AG04450 (cell line): Measurements from ENCODE around the gene SCAP. TPM values are rescaled to one million over a fixed set of nuclear protein-coding genes. Genes with fewer than 3 reads are reported as not detected.
A peak's percentile ranks its signal among the peaks of the same experiment; 100 is the strongest.

Source experiments
- CTCF ChIA-PET: fragments of 300-600, 350-600 bp; formaldehyde crosslinking; extraction: SDS; loops from one replicate; lab custom pipeline; 2022; ENCODE audit warnings: antibody characterized with exemption, inconsistent platforms; lab: Charles Lee
- POLR2A ChIA-PET: fragments of 350-600 bp; formaldehyde crosslinking; extraction: SDS; loops from one replicate; lab custom pipeline; 2021; ENCODE audit warnings: antibody characterized with exemption, inconsistent platforms; lab: Yijun Ruan, JAX
- DNase-seq: peaks from one replicate; pipeline ENCODE4 v3.0.0-alpha.2; 2011; ENCODE audit warnings: low read depth, low spot score
- H3K27ac ChIP-seq: one replicate; pipeline ENCODE4 v1.5.1; 2012; ENCODE audit warnings: low read depth, low read length, control low read depth
- H3K27me3 ChIP-seq: one replicate; pipeline ENCODE4 v1.6.0; 2012; ENCODE audit warnings: low read length; ENCODE audit not compliant: control insufficient read depth, insufficient read depth
- H3K4me3 ChIP-seq: 2 replicates; pipeline ENCODE4 v1.5.1; 2011; ENCODE audit warnings: mild to moderate bottlenecking, low read depth, low read length, control low read depth
- H3K9me3 ChIP-seq: 2 replicates; pipeline ENCODE4 v1.5.1; 2012; ENCODE audit warnings: low read length; ENCODE audit not compliant: control insufficient read depth, insufficient read depth
- polyA plus RNA-seq: library from polyadenylated mRNA; depleted of rRNA; stranded (reverse); fragments of >200 nt; gene quantifications from 2 replicates; pipeline ENCODE4 v1.2.3, GENCODE V29; 2011
- TF ChIP-seq, protein P1 (sequence below): IDR thresholded peaks from 2 replicates; pipeline ENCODE4 v1.5.1; 2011; ENCODE audit warnings: low read depth, low read length, control low read depth, inconsistent platforms

SCAP gene
- polyA plus RNA-seq, 1 experiment = 17.0 TPM

DNA sequence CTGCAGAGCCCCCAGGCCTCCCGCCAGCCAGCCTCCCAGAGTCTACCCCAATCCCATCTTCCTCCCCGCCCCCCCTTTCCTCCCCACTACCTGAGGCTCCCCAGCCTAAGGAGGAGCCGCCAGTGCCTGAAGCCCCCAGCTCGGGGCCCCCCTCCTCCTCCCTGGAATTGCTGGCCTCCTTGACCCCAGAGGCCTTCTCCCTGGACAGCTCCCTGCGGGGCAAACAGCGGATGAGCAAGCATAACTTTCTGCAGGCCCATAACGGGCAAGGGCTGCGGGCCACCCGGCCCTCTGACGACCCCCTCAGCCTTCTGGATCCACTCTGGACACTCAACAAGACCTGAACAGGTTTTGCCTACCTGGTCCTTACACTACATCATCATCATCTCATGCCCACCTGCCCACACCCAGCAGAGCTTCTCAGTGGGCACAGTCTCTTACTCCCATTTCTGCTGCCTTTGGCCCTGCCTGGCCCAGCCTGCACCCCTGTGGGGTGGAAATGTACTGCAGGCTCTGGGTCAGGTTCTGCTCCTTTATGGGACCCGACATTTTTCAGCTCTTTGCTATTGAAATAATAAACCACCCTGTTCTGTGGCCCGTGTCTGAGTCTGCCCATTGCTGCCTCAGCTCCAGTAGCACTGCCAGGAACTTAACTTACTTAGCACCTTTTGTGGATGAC is 62.8 kb downstream of the SCAP start:
- ChIA-PET POLR2A (interaction anchor here (1.8 kb wide), 1 partner anchor 32 kb away, joined by 6 read pairs; the partner anchor contains the start of gene PTPN23), CTCF (interaction anchor here (2.1 kb wide), 1 partner anchor 8 kb away, joined by 10 read pairs; no protein-coding TSS in a partner anchor)
- DNase-seq = no peak
- Histone ChIP-seq H3K27me3 (no peaks in the 10 kb centered on the region), H3K9me3 (no peaks in the 10 kb centered on the region; the same call in 1 of the 2 replicates), H3K4me3 (no peak overlapping the region), H3K27ac (no peak overlapping the region)
- TF ChIP-seq, protein P1, sequence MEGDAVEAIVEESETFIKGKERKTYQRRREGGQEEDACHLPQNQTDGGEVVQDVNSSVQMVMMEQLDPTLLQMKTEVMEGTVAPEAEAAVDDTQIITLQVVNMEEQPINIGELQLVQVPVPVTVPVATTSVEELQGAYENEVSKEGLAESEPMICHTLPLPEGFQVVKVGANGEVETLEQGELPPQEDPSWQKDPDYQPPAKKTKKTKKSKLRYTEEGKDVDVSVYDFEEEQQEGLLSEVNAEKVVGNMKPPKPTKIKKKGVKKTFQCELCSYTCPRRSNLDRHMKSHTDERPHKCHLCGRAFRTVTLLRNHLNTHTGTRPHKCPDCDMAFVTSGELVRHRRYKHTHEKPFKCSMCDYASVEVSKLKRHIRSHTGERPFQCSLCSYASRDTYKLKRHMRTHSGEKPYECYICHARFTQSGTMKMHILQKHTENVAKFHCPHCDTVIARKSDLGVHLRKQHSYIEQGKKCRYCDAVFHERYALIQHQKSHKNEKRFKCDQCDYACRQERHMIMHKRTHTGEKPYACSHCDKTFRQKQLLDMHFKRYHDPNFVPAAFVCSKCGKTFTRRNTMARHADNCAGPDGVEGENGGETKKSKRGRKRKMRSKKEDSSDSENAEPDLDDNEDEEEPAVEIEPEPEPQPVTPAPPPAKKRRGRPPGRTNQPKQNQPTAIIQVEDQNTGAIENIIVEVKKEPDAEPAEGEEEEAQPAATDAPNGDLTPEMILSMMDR = 0 out of 2 replicates have a peak, but pooled peaks have one; percentile 14

DNA sequence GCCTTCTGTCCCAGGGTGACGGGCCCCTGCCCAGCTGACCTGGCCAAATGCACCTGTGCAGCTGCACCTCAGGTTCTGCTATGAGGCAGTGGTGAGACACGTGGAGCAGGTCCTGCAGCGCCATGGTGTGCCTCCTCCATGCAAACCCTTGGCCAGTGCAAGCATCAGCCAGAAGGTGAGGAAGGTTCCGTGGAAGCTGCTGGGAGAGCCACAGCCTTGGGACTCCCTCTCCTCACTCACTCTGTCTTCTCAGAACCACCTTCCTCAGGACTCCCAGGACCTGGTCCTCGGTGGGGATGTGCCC is 63.3 kb downstream of the SCAP start:
- ChIA-PET CTCF (interaction anchor here (2.1 kb wide), 1 partner anchor 9 kb away, joined by 10 read pairs; no protein-coding TSS in a partner anchor), POLR2A (interaction anchor here (1.8 kb wide), 1 partner anchor 32 kb away, joined by 6 read pairs; the partner anchor contains the start of gene PTPN23)
- H3K9me3 ChIP-seq = no peaks in the 10 kb centered on the region; the same call in 1 of the 2 replicates

DNA sequence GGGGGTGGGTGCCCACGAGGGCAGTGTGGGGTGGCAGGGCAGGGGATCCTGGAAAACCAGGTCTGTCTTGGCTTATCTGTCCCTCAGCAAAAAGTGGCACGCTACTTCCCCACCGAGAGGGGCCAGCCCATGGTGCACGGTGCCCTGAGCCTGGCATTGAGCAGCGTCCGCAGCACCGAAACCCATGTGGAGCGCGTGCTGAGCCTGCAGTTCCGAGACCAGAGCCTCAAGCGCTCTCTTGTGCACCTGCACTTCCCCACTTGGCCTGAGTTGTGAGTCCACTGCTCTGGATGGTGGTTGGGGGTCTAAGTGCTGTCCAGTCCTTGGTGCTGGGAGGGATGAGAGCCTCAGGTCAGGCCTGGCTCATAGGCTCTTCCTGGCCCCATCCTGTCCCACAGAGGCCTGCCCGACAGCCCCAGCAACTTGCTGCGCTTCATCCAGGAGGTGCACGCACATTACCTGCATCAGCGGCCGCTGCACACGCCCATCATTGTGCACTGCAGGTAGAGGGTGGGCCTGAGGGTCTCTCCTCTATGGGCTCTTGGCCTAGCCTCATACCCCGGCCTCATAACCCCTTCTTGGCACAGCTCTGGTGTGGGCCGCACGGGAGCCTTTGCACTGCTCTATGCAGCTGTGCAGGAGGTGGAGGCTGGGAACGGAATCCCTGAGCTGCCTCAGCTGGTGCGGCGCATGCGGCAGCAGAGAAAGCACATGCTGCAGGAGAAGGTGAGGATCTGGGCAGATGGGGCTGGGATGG is 63.9 kb downstream of the SCAP start:
- no peak overlapping the region for H3K4me3 ChIP-seq
- no peak for DNase-seq
- ChIA-PET CTCF (interaction anchor here (2.1 kb wide), 1 partner anchor 9 kb away, joined by 10 read pairs; no protein-coding TSS in a partner anchor), POLR2A (no interaction called here)
- no peak overlapping the region for H3K27ac ChIP-seq
- no peaks in the 10 kb centered on the region; the same call in 1 of the 2 replicates for H3K9me3 ChIP-seq
- TF ChIP-seq, protein P1 = no peak
- no peaks in the 10 kb centered on the region for H3K27me3 ChIP-seq

More for the DNA sequence above, 63.3 kb downstream of the SCAP start:
- TF ChIP-seq, protein P1 = no peak
- no peak for DNase-seq
- Histone ChIP-seq H3K27me3 (no peaks in the 10 kb centered on the region), H3K4me3 (no peak overlapping the region), H3K27ac (no peak overlapping the region)

DNA sequence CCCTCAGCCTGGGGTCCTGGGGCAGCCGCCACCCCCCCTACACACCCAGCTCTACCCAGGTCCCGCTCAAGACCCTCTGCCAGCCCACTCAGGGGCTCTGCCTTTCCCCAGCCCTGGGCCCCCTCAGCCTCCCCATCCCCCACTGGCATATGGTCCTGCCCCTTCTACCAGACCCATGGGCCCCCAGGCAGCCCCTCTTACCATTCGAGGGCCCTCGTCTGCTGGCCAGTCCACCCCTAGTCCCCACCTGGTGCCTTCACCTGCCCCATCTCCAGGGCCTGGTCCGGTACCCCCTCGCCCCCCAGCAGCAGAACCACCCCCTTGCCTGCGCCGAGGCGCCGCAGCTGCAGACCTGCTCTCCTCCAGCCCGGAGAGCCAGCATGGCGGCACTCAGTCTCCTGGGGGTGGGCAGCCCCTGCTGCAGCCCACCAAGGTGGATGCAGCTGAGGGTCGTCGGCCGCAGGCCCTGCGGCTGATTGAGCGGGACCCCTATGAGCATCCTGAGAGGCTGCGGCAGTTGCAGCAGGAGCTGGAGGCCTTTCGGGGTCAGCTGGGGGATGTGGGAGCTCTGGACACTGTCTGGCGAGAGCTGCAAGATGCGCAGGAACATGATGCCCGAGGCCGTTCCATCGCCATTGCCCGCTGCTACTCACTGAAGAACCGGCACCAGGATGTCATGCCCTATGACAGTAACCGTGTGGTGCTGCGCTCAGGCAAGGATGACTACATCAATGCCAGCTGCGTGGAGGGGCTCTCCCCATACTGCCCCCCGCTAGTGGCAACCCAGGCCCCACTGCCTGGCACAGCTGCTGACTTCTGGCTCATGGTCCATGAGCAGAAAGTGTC is 64.7 kb downstream of the SCAP start:
- no peak for DNase-seq
- ChIA-PET CTCF (no interaction called here), POLR2A (no interaction called here)

More for the DNA sequence above, 64.7 kb downstream of the SCAP start:
- no peak overlapping the region for H3K4me3 ChIP-seq
- no peaks in the 10 kb centered on the region for H3K27me3 ChIP-seq
- TF ChIP-seq, protein P1 = no peak
- H3K9me3 ChIP-seq = no peaks in the 10 kb centered on the region; the same call in 1 of the 2 replicates
- no peak overlapping the region for H3K27ac ChIP-seq
